WI38 (cell line): Measurements from ENCODE around the gene APOD.

Experiments used
- H3K4me3 ChIP-seq: 2 replicates; pipeline ENCODE4 v1.5.1; 2011; ENCODE audit warnings: low read depth, mild to moderate bottlenecking, control low read depth, low read length
- CTCF ChIP-seq: IDR thresholded peaks from 2 replicates; pipeline ENCODE4 v1.5.1; 2012; ENCODE audit warnings: low read depth, mild to moderate bottlenecking, control low read depth, low read length

The APOD gene

GRCh38 chr3:195549931-195550519, 33.7 kb downstream of the APOD start:
- TF ChIP-seq CTCF, result no peak
- H3K4me3 ChIP-seq, result no peak overlapping the region

DNA sequence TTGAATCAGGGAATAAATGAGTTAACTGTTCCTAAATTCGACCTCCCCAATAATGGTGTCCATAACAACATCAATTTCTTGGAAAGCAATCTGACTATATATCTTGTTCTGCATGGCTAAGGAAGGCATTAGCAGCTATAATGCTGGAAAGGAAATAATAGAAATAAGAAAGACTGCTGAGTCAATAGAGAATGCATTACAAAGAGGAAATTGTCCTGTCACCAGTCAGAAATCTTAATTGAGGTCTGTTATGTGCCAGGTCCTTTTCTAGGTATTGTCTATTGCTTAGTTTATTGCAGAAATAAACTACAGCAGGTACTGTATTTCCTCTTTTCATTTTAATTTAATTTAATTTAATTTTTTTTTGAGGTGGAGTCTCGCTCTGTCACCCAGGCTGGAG, 34.8 kb downstream of the APOD start:
- H3K4me3 ChIP-seq, result no peak overlapping the region
- no peak for TF ChIP-seq CTCF

GRCh38 chr3:195548501-195548900, 35.2 kb downstream of the APOD start:
- H3K4me3 ChIP-seq, result no peak overlapping the region
- TF ChIP-seq CTCF, result no peak

DNA sequence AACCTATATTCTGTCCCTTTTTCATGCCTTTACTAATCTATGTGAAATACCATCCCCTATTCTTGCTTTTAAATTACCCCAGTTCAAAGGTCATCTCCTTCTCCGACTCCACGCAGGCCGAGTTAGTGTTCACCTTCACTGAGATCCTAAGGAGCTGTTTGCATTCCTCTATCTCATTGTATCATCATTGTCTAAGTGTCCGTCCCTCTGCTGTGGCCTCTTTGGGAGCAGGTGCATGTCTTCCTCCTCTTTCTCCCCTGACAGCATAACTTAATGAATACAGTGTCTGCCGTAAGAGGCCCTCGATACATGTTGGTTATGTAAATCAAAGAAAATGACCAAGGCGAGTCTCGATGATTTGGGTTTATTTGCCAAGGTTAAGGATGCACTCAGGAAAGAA, 35.7 kb downstream of the APOD start:
- no peak for TF ChIP-seq CTCF
- H3K4me3 ChIP-seq, result no peak overlapping the region

DNA sequence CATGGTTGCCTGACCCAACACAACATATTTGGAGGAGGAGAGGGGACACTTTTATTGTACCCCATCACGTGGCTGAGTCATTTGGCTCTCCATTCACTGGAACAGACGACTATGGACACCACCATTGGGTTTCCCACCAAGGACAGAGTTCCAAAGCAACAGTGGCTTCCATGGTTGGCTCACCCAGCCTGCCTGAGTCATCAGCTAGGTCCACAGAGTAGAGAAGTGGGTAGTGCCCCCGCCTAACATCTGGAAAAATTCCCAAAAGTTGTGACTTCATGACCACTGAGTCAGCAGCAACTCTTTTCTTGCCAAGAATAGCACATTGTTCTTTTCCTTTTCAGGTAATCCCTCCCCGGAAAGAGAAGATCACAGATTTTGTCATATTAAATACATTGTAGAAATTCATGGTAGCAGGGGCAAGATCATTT, 37.6 kb downstream of the APOD start:
- no peak for TF ChIP-seq CTCF
- H3K4me3 ChIP-seq, result no peak overlapping the region

DNA sequence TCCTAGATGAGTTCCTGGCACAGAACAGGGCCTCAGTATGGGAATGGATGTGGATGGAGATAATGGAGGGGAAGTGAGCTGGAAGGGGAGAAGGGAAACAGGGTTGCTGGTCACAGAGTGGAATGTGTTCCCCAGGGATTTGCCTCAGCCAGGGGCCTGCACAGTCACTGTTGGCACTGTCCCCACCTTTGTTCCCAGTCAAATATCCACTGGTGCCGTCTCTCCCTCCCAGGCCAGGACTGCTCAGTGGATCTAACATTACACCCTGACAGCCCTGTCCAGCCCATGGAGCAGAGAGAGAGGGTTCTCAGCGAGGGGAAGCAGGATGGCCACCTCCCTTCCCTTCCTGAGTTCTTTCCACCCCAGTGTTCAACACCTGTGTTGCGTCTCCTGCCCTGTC, 39.1 kb downstream of the APOD start:
- no peak for TF ChIP-seq CTCF
- H3K4me3 ChIP-seq, result no peak overlapping the region

DNA sequence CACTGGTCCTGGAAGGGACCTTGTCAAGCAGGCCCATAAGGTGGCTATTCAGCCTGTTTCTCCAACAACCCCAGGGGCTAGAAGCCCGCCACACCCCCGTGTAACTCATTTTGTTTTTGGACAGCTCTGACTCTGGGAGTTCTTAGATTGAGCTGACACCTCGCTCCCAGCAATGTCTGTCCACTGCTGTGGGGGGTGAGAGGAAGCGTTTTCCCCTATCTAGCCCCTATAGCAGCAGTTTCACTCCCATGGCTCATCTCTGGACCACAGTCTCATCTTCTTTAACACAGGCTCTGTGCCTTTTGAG, 39.6 kb downstream of the APOD start:
- no peak overlapping the region for H3K4me3 ChIP-seq
- no peak for TF ChIP-seq CTCF
